ENCODE data around the gene KIF26A.

Gene KIF26A

GRCh38 chr14:104112609-104113571 lies 25.5 kb upstream of the KIF26A start:
- TF ChIP-seq GATA2 (IDR thresholded peaks at IDR 0.05; ENCODE audit: low read depth, low read length) (no peak), GATA3 (IDR thresholded peaks at IDR 0.05; ENCODE audit: low read depth, low read length) (no peak)

- TF ChIP-seq GATA3 (IDR thresholded peaks at IDR 0.05; ENCODE audit: low read depth, low read length) = no peak
- no peak for TF ChIP-seq GATA2 (IDR thresholded peaks at IDR 0.05; ENCODE audit: low read depth, low read length)
Observed at GRCh38 chr14:104113631-104114420, 24.6 kb upstream of the KIF26A start.

GRCh38 chr14:104114421-104115130 lies 23.8 kb upstream of the KIF26A start:
- TF ChIP-seq GATA2 (IDR thresholded peaks at IDR 0.05; ENCODE audit: low read depth, low read length) (no peak), GATA3 (IDR thresholded peaks at IDR 0.05; ENCODE audit: low read depth, low read length) (no peak)

GRCh38 chr14:104115131-104115600 lies 23.2 kb upstream of the KIF26A start:
- TF ChIP-seq GATA2 (IDR thresholded peaks at IDR 0.05; ENCODE audit: low read depth, low read length) = no peak
- no peak for TF ChIP-seq GATA3 (IDR thresholded peaks at IDR 0.05; ENCODE audit: low read depth, low read length)

- TF ChIP-seq GATA3 (IDR thresholded peaks at IDR 0.05; ENCODE audit: low read depth, low read length) = no peak
- TF ChIP-seq GATA2 (IDR thresholded peaks at IDR 0.05; ENCODE audit: low read depth, low read length) = no peak
Observed at GRCh38 chr14:104115691-104116287, 22.6 kb upstream of the KIF26A start.

GRCh38 chr14:104116288-104116755 lies 22.1 kb upstream of the KIF26A start:
- TF ChIP-seq GATA3 (IDR thresholded peaks at IDR 0.05; ENCODE audit: low read depth, low read length) = no peak
- no peak for TF ChIP-seq GATA2 (IDR thresholded peaks at IDR 0.05; ENCODE audit: low read depth, low read length)

- TF ChIP-seq GATA2 (IDR thresholded peaks at IDR 0.05; ENCODE audit: low read depth, low read length) (no peak), GATA3 (IDR thresholded peaks at IDR 0.05; ENCODE audit: low read depth, low read length) (no peak)
Observed at GRCh38 chr14:104116756-104117340, 21.5 kb upstream of the KIF26A start.

- TF ChIP-seq GATA3 (IDR thresholded peaks at IDR 0.05; ENCODE audit: low read depth, low read length) = no peak
Observed at GRCh38 chr14:104117341-104118005, 20.9 kb upstream of the KIF26A start.

GRCh38 chr14:104118006-104118844 lies 20.2 kb upstream of the KIF26A start:
- TF ChIP-seq GATA3 (IDR thresholded peaks at IDR 0.05; ENCODE audit: low read depth, low read length) (no peak), GATA2 (IDR thresholded peaks at IDR 0.05; ENCODE audit: low read depth, low read length) (no peak)

- TF ChIP-seq GATA2 (IDR thresholded peaks at IDR 0.05; ENCODE audit: low read depth, low read length) (no peak), GATA3 (IDR thresholded peaks at IDR 0.05; ENCODE audit: low read depth, low read length) (no peak)
Observed at GRCh38 chr14:104119119-104119487, 19.3 kb upstream of the KIF26A start.

GRCh38 chr14:104119488-104120251 lies 18.7 kb upstream of the KIF26A start:
- TF ChIP-seq GATA2 (IDR thresholded peaks at IDR 0.05; ENCODE audit: low read depth, low read length) = no peak
- TF ChIP-seq GATA3 (IDR thresholded peaks at IDR 0.05; ENCODE audit: low read depth, low read length) = no peak

Measured in SH-SY5Y (cell line).